H7 (cell line): ENCODE data around the gene SLC6A20. TPM values are rescaled to one million over a fixed set of nuclear protein-coding genes. Genes with fewer than 3 reads are reported as not detected.

Experiments
- DNase-seq: peaks from one replicate; pipeline ENCODE4 v3.0.0; 2012
- H3K27me3 ChIP-seq: 2 replicates; pipeline ENCODE4 v1.6.0; 2011; ENCODE audit warnings: mild to moderate bottlenecking, low read length; ENCODE audit not compliant: control insufficient read depth, insufficient read depth
- H3K36me3 ChIP-seq: replicated peaks from 2 replicates; pipeline ENCODE4 v1.5.1; 2011; ENCODE audit warnings: low read length; ENCODE audit not compliant: control insufficient read depth, insufficient read depth
- H3K4me3 ChIP-seq: 2 replicates; pipeline ENCODE4 v1.5.1; 2011; ENCODE audit warnings: low read depth, mild to moderate bottlenecking, control low read depth, low read length, moderate library complexity; ENCODE audit not compliant: insufficient read depth
- total RNA-seq: library from RNA; depleted of rRNA; stranded (reverse); fragments of >200 nt; shearing (Covaris generic); gene quantifications from 2 replicates; pipeline ENCODE4 v1.2.3, GENCODE V29; 2014

Gene SLC6A20
- total RNA-seq, 1 experiment from 2014 or later, result 0.10 TPM

DNA sequence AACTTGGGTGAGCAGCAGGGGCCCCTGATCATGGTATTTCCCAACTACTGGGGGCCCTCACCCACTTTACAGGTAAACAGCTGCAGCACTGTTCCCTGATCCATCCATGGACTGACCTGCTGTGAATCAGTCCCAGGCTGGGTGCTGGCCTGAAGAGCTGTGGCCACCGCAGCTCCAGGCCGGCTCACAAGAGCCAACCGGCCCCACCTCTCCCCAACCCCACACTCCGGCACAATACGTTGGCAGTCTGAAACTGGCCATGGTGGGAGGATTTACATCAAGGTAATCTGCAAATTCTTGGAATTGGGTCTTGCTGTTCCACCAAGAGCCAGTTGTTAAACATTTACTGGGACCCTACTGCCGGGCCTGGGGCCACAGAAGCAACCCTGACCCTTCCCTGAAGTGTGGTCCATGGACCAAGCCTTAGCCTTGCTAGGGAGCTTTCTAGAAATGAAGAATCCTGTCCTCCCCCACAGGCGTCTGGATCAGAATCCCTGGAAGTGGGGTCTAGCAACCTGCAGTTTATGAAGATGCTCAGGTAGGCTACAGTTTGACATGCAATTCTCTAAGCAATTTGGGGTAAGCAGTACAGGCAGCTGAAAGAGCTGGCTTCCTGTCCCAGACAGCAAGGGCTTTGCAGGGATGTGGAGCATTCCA, 3.7 kb downstream of the SLC6A20 start:
- no peak for DNase-seq
- Histone ChIP-seq H3K4me3 (no peak overlapping the region), H3K36me3 (no peaks in the 10 kb centered on the region), H3K27me3 (peaks cover 38% of the 10 kb centered on the region)

DNA sequence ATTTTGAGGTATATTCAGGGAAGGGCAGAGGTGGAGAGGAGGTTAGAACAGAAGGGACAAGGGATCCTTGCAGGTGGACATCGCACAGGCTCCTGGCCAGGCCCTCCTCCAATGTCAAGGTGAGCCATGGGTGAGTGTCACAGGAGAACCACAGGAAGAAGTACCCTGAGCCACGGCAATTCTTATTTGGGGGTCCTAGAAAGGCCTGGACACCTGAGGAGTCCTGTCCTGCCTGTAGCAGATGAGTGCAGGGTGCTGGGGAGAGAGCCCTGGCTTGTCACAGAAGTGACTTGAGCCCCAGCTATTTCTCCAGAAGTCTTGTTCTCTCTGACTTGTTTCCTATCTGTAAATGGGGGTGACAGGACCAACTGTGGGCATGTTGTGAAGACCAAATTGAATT, 4.3 kb downstream of the SLC6A20 start:
- Histone ChIP-seq H3K4me3 (no peak overlapping the region), H3K27me3 (peaks cover 33% of the 10 kb centered on the region), H3K36me3 (no peaks in the 10 kb centered on the region)
- no peak for DNase-seq

DNA sequence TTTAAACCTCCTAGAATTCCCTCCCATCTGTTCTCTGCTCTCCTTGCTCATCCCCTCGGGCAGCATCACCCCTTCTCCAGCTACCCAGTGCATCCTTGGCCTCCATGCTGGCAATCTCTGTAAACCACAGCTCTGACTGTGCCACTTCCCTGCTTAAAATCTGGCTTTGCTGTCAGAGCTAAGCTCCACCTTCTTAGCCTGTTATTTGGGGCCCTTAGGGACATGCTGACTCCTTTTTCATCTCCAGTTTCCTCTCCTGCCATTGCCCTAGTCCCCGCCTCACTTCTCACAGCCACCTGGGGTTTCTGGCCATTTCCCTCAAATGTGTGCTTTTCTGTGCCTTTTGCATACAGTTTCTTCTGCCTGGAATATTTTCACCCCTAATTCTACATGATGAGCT, 5.7 kb downstream of the SLC6A20 start:
- Histone ChIP-seq H3K36me3 (no peaks in the 10 kb centered on the region), H3K4me3 (no peak overlapping the region), H3K27me3 (peaks cover 19% of the 10 kb centered on the region)
- no peak for DNase-seq

DNA sequence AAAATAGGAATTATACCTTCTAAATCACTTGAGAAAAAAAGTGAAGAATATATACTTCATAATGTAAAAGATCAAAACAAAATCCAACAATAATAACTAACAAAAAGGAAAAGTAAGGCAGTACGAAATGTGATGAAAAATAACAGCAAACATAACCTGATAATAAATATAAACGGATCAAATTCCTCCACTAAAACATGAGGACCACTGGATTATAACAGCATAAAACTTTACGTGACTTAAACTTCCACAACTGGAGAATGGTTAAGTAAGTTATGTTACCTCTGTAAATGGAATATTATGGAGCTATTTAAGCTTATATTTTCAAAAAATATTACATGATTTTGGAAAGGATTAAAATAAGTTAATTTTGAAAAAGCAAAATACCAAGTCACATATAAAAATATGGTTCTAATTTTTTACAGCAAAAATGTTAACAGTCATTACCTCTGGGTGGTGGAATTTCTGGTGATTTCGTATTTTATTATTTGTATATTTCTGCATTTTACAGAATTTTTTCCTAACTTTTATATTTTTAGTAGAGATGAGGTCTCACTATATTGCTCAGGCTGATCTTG, 7.0 kb downstream of the SLC6A20 start:
- H3K4me3 ChIP-seq, result no peak overlapping the region
- H3K36me3 ChIP-seq, result no peaks in the 10 kb centered on the region
- no peak for DNase-seq
- H3K27me3 ChIP-seq, result peaks cover 6% of the 10 kb centered on the region

DNA sequence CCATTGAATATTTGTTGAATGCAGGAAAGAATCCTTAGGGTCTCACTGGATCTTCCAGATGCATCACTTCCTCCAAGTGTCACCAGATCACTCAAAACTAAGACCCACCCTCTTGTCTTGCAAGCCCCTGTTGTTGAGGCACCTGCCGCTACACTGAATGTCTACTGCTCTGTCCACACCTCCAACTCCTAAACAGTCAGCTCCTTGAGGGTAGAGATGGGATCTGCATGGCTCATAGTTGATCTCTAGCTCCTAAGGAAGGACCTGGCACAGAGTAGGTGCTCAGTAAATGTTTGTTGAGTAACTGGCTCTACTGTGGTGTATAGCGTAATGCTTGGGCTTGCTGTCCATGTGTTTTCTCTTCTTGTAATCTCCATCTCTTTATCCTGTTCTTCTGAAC, 8.8 kb downstream of the SLC6A20 start:
- no peak for DNase-seq
- no peak overlapping the region for H3K4me3 ChIP-seq
- no peaks in the 10 kb centered on the region for H3K36me3 ChIP-seq
- no peaks in the 10 kb centered on the region; the same call in 1 of the 2 replicates for H3K27me3 ChIP-seq

DNA sequence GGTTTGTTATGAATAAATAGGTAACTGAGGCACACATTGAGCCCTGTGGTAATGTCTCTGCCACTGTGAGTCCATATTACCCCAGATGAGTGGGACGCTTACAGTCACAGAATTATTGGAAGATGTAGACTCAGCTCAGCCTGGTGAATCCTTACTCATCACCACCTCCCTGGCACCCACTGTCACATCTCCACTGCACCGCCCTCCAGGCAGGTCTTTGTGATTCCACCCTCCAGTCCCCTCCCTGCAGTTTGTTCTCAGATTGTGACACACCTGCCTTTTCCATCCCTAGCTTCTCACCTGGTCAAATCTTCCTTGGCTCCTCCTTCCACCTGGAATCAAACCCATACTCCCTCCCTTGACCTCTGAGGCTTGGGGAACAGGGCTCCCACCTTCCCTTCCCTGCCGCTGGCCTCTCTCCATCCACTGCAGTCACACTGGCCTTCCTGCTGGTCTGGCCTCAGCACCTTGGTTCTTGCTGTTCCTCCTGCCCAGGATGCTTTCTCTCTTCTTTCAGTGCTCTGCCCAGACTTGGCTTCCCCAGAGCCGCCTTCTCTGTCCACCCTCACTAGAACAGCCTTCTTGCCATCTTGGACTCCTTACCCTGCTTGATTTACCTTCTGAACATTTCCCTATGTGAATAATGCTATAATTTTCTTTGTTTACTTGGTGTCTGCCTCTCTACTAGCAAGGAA, 9.4 kb downstream of the SLC6A20 start:
- Histone ChIP-seq H3K27me3 (no peaks in the 10 kb centered on the region; the same call in 1 of the 2 replicates), H3K4me3 (no peak overlapping the region), H3K36me3 (no peaks in the 10 kb centered on the region)
- no peak for DNase-seq

DNA sequence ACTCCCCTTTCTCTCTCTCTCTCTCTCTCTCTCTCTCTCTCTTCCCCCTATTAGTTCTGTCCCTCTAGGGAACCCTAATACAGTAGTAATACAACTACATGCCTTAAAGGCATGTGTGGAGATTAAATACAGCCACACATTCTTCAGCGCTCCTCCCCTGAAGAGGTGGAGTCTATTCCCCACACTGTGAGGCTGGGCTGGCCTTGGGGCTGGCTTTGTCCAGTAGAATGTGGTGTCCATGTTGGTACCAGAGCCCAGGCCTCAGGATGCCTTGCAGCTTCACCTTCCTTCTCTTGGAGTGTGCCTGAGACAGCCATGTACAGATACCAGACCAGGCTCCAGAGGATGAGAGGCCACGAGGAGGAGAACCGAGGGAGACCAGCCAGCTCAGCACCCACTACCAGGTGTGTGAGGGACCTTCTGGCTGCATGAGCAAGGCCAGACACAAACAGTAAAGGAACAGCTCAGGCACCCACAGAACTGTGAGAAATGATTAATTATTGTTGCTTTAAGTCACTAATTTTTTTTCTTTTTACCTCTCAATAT, 10.7 kb downstream of the SLC6A20 start:
- Histone ChIP-seq H3K27me3 (no peaks in the 10 kb centered on the region; the same call in 1 of the 2 replicates), H3K36me3 (no peaks in the 10 kb centered on the region), H3K4me3 (no peak overlapping the region)
- no peak for DNase-seq

DNA sequence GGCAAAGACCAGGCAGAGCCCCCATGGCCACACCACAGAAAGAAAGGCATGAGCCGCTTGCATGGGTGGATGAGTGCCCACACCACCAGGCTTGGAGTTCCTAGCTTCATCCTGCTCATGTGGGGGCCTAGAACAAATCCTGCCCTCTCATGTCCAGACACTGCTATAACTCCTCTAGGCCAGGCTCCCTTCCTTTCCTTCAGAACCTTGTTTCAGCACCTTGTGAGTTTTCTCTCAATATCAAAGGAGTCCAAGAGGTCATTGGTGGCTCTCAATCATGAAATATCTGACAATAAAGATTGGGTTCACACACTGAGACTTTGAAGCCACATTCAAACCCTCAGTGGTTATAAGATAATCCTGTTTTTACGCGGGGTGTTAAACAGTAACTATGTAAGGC, 12.7 kb downstream of the SLC6A20 start:
- H3K36me3 ChIP-seq, result no peaks in the 10 kb centered on the region
- no peaks in the 10 kb centered on the region; the same call in 1 of the 2 replicates for H3K27me3 ChIP-seq
- no peak overlapping the region for H3K4me3 ChIP-seq
- DNase-seq, result no peak

DNA sequence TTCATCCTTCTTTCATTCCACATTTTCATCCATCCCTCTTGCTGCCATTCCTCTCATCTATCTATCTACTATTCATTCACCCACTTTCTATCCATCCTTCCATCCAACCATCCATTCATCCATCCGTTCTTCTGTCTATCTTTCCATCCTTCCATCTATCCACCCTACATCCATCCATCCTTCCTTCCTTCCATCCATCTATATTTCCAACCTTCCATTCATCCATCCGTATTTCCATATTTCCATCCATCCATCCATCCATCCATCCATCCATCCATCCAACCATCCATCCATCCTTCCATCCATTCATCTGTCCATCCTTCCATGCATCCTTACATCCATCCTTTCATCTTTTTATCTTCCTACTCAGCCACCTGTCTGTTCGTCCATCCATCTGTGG, 14.0 kb downstream of the SLC6A20 start:
- H3K27me3 ChIP-seq, result no peaks in the 10 kb centered on the region; the same call in 1 of the 2 replicates
- H3K36me3 ChIP-seq, result no peaks in the 10 kb centered on the region
- DNase-seq, result no peak
- H3K4me3 ChIP-seq, result no peak overlapping the region

DNA sequence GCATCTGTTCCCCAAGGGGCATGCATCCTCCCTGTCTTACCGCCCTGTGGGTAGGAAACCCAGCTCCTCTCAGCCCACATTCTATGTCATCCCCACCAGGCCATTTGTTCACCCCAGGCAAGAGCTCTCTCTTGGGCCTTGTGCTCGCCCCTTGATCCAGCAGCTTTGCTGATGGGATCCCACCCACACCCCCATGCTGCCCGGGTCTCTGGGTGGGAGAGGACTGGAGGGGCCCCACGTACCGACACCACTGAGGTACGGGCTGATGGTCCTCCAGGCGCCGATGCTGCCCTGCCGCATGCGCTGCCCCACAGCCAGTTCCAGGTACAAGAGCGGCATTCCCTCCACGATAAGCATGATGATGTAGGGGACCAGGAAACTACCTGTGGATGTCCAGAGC, 14.5 kb downstream of the SLC6A20 start:
- Histone ChIP-seq H3K36me3 (no peaks in the 10 kb centered on the region), H3K4me3 (no peak overlapping the region), H3K27me3 (no peaks in the 10 kb centered on the region; the same call in 1 of the 2 replicates)
- DNase-seq, result no peak

DNA sequence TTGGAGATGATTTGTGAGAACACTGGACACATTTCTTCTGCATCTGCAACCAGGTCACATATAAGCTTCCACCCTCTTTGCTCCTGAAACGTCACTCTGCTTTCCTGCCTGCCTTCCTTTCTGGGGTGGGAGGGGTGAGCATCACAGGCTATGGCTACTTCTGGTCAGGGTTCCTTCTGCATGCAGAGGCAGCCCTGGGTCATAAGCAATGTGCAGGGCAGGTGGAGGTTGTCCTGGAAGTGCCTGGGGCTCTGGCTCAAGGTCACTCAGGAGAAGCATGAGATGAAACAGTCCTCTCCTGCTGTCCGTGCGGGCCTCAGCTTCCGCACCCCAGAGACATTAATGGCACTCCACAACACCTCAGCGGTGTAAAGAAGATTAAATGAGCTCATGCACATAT, 15.1 kb downstream of the SLC6A20 start:
- H3K36me3 ChIP-seq, result no peaks in the 10 kb centered on the region
- no peak for DNase-seq
- no peaks in the 10 kb centered on the region; the same call in 1 of the 2 replicates for H3K27me3 ChIP-seq
- no peak overlapping the region for H3K4me3 ChIP-seq

DNA sequence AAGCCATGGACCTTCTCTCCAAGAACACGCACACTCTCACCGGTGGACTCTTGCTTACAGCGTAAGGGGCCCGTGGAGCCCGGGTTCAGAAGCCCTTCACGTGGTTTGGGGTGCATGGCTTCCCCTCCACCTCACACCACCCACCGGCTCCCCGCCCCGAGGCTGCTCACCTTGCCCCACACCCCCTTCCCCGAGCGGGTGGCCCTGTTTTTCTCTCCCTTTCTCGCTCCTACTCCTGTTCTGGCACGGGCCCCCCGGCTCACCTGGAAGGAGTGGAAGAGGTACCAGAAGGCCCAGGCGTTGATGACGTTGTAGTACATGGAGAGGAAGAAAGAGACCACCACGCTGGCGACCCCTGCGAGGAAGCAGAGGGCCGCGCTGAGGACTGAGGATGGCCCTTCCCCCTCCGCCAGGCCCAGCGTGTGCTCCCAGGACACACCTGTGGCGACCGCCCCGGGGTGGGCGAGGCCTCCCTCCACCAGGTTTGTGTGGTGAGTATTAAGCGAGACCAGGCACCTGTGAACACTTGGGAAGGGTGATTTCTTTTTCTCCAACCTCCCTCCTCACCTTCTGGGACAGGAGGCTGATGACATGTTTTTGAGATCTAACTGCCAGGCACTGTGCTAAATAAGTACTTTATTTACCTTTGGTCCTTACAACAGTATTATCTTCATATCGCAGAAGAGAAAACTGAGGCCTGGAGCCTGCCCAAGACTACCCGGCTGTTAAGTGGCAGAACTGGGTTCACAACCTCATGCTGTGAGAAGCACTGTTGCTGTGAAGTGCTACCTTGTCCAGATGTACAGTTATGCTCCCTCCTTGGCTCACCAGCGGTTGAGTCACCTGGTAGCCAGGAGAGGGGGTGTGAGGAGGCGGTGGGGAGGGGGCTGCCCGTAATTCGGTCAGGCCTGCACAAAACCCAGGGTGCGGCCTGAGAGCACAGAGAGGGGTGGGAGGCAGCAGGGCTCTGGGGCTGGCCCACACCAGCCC, 16.3 kb downstream of the SLC6A20 start:
- H3K27me3 ChIP-seq, result no peaks in the 10 kb centered on the region; the same call in 1 of the 2 replicates
- DNase-seq, result no peak
- H3K4me3 ChIP-seq, result no peak overlapping the region
- H3K36me3 ChIP-seq, result no peaks in the 10 kb centered on the region

DNA sequence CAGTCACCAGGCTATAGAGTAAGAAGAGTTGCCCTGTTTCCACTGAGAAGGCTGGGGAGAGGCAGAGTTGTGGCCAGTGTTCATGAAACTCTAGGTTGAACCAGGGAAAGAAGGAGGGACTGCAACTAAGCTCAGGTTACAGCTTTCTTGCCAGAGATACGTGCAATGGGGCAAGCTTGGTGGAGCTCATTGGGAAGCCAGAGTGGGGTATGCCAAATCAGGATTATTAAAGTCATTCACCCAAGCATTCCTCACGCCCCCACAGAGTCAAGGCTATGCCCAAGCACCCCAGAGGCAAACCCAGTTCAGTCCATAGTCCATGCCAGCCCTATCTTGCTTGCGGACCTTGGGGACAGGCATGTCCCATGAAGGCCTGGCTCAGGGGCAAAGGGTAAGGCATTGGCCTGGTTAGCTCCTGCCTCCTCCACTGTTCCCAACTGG, 17.6 kb downstream of the SLC6A20 start:
- Histone ChIP-seq H3K36me3 (no peaks in the 10 kb centered on the region), H3K27me3 (no peaks in the 10 kb centered on the region; the same call in 1 of the 2 replicates), H3K4me3 (no peak overlapping the region)
- no peak for DNase-seq
